Measurements from ENCODE around the gene KMT5B. TPM values are rescaled to one million over a fixed set of nuclear protein-coding genes. Genes with fewer than 3 reads are reported as not detected.

The KMT5B gene
- total and polyA plus RNA-seq, 10 of the 15 experiments (the other 5 are each of a cell fraction or from before 2014, with no cell fraction given), result 4.7 to 21.8 (median 18.0) TPM

GRCh38 chr11:68226421-68226820 lies 13.3 kb upstream of the KMT5B start:
- no peaks in the 10 kb centered on the region for H3K79me2 ChIP-seq (ENCODE audit: control insufficient read depth, insufficient read depth, low read length)
- H4K20me1 ChIP-seq (ENCODE audit: control insufficient read depth, insufficient read depth), result no peaks in the 10 kb centered on the region
- TF ChIP-seq IRF4 (IDR thresholded peaks at IDR 0.05; ENCODE audit: low read depth, low read length) (no peak), CREB1 (IDR thresholded peaks at IDR 0.05; ENCODE audit: low read depth) (no peak), MEF2B (IDR thresholded peaks at IDR 0.05; ENCODE audit: partially characterized antibody, poor library complexity, severe bottlenecking) (no peak), MTA2 (IDR thresholded peaks at IDR 0.05; ENCODE audit: low read depth) (no peak), IKZF1 (conservative IDR thresholded peaks at IDR 0.05) (no peak), MTA3 (IDR thresholded peaks at IDR 0.05; ENCODE audit: borderline replicate concordance, low read length) (no peak), MEF2A (IDR thresholded peaks at IDR 0.05; ENCODE audit: insufficient read depth, low read depth, low read length) (no peak), RAD21 (IDR thresholded peaks at IDR 0.05; ENCODE audit: insufficient read depth, low read depth, low read length) (no peak), ZNF274 (IDR thresholded peaks at IDR 0.05; ENCODE audit: insufficient read depth, insufficient read length) (no peak), CEBPZ (IDR thresholded peaks at IDR 0.05; ENCODE audit: low read depth, low read length) (no peak), SMC3 (IDR thresholded peaks at IDR 0.05; ENCODE audit: borderline replicate concordance, low read length) (no peak), RCOR1 (conservative IDR thresholded peaks at IDR 0.05; ENCODE audit: low read depth, low read length) (no peak), NFYA (IDR thresholded peaks at IDR 0.05; ENCODE audit: borderline replicate concordance, low read depth, low read length) (no peak), SREBF2 (IDR thresholded peaks at IDR 0.05; ENCODE audit: low read length) (no peak)
- BruUV-seq (replicated peaks), result no TSS peak
- ChIA-PET SMC1A (ENCODE audit: uncharacterized antibody, unreplicated experiment) (no interaction called here), CTCF (interaction anchor here (0.6 kb wide), 1 partner anchor 19 kb away, joined by 3 read pairs; no protein-coding TSS in a partner anchor), RAD21 (ENCODE audit: unreplicated experiment) (no interaction called here), POLR2A (interaction anchor here (0.6 kb wide), 1 partner anchor 24 kb away, joined by 5 read pairs; no protein-coding TSS in a partner anchor)
- no peaks in the 10 kb centered on the region for H3K27me3 ChIP-seq (replicated peaks in 1 of 2; ENCODE audit: control insufficient read depth in 2 of 2, insufficient read depth in 2 of 2, low read length in 1 of 2)
- H3K9me3 ChIP-seq (replicated peaks; ENCODE audit: control insufficient read depth, insufficient read depth, low read length), result peaks cover 10% of the 10 kb centered on the region; the same call in 2 of the 3 replicates
- H2AFZ ChIP-seq (ENCODE audit: control insufficient read depth, low read depth, low read length), result no peak overlapping the region
- no peak for DNase-seq (ENCODE audit: low read depth, low spot score)
- 44% methylated on average over 7 of the region's 9 CpGs for WGBS (ENCODE audit: insufficient coverage, insufficient replicate concordance, low lambda C conversion rate, missing lambda C conversion rate)
- H3K36me3 ChIP-seq (ENCODE audit: control insufficient read depth in 2 of 2, insufficient read depth in 2 of 2, low read length in 1 of 2), result no peaks in the 10 kb centered on the region
- intact Hi-C loops (cut with micrococcal nuclease; ENCODE audit: unreplicated experiment), result no loop called here
- no peak for ATAC-seq
- no peak overlapping the region for H3K4me3 ChIP-seq
- H3K4me1 ChIP-seq (ENCODE audit: control insufficient read depth, insufficient read depth, low read length), result no peaks in the 10 kb centered on the region
- no peak overlapping the region for H3K9ac ChIP-seq (ENCODE audit: control insufficient read depth, insufficient read depth, low read length)
- H3K4me2 ChIP-seq (ENCODE audit: control insufficient read depth, insufficient read depth), result no peak overlapping the region
- H3K27ac ChIP-seq (ENCODE audit: control insufficient read depth, insufficient read depth), result no peak overlapping the region
- no peak for FAIRE-seq
- in situ Hi-C loops (cut with MboI), result no loop called here
